GM18873 (cell line): ENCODE measurements around the gene ACYP2.
A peak's percentile ranks its signal among the peaks of the same experiment; 100 is the strongest.
"Not testable (repeated sequence)": the region's sequence is repeated elsewhere in the genome, so short reads cannot be mapped to it uniquely, and the experiment has no call there.

Experiments
- ATAC-seq: cut with Tn5 transposase; IDR thresholded peaks from one replicate; pipeline ENCODE4 v1.9.1; 2021; ENCODE audit warnings: mild to moderate bottlenecking, moderate library complexity, moderate number of reproducible peaks; ENCODE audit not compliant: unreplicated experiment, low FRiP score

The ACYP2 gene

GRCh38 chr2:54115284-54116137 lies at the start of gene ACYP2:
ACYP2 (plus strand) TSS chr2:54115615.
- peak; percentile 80 for ATAC-seq

GRCh38 chr2:54065891-54066290 lies 49.5 kb upstream of the ACYP2 start:
- no peak for ATAC-seq

- no peak for ATAC-seq
Measured at GRCh38 chr2:54067851-54068375, 47.5 kb upstream of the ACYP2 start.

GRCh38 chr2:54072483-54072882 lies 42.9 kb upstream of the ACYP2 start:
- ATAC-seq: not testable (repeated sequence)

- ATAC-seq: no peak
Measured at GRCh38 chr2:54073796-54074195, 41.6 kb upstream of the ACYP2 start.

GRCh38 chr2:54074606-54075341 lies 40.6 kb upstream of the ACYP2 start:
- ATAC-seq: no peak

- no peak for ATAC-seq
Measured at GRCh38 chr2:54076586-54076985, 38.8 kb upstream of the ACYP2 start.

GRCh38 chr2:54077088-54077900 lies 38.1 kb upstream of the ACYP2 start:
- ATAC-seq: no peak

GRCh38 chr2:54079331-54079730 lies 36.1 kb upstream of the ACYP2 start:
- ATAC-seq: no peak

- peak; percentile 97 for ATAC-seq
Measured at GRCh38 chr2:54081574-54081973, 33.8 kb upstream of the ACYP2 start.

- no peak for ATAC-seq
Measured at GRCh38 chr2:54083021-54083420, 32.4 kb upstream of the ACYP2 start.

- no peak for ATAC-seq
Measured at GRCh38 chr2:54083445-54083844, 32.0 kb upstream of the ACYP2 start.

- ATAC-seq: no peak
Measured at GRCh38 chr2:54084600-54084999, 30.8 kb upstream of the ACYP2 start.

GRCh38 chr2:54085069-54085468 lies 30.3 kb upstream of the ACYP2 start:
- ATAC-seq: no peak

- ATAC-seq: no peak
Measured at GRCh38 chr2:54086157-54086556, 29.3 kb upstream of the ACYP2 start.

GRCh38 chr2:54088191-54088634 lies 27.2 kb upstream of the ACYP2 start:
- no peak for ATAC-seq

GRCh38 chr2:54088719-54089118 lies 26.7 kb upstream of the ACYP2 start:
- ATAC-seq: no peak

GRCh38 chr2:54090521-54091117 lies 24.8 kb upstream of the ACYP2 start:
- ATAC-seq: no peak

GRCh38 chr2:54092940-54093339 lies 22.5 kb upstream of the ACYP2 start:
- ATAC-seq: peak; percentile 62

- not testable (repeated sequence) for ATAC-seq
Measured at GRCh38 chr2:54095406-54095805, 20.0 kb upstream of the ACYP2 start.
